BJ (cell line): ENCODE measurements around the gene TSPAN11. TPM values are rescaled to one million over a fixed set of nuclear protein-coding genes. Genes with fewer than 3 reads are reported as not detected.
"Not testable (repeated sequence)": the region's sequence is repeated elsewhere in the genome, so short reads cannot be mapped to it uniquely, and the experiment has no call there.

Source experiments
- CTCF ChIA-PET: fragments of 350-600 bp; formaldehyde crosslinking; extraction: SDS; loops from one replicate; lab custom pipeline; 2021; ENCODE audit warnings: antibody characterized with exemption, inconsistent platforms; lab: Yijun Ruan, JAX
- POLR2A ChIA-PET: fragments of 300-600 bp; sonication (Branson Sonifier 250); formaldehyde crosslinking; extraction: SDS; loops from one replicate; lab custom pipeline; 2021; ENCODE audit warnings: antibody characterized with exemption; lab: Charles Lee
- DNase-seq: peaks from one replicate; pipeline ENCODE4 v3.0.0-alpha.2; 2011; ENCODE audit warnings: low read depth
- H3K27me3 ChIP-seq: 2 replicates; pipeline ENCODE4 v1.6.0; 2011; ENCODE audit warnings: low read length; ENCODE audit not compliant: control insufficient read depth, insufficient read depth
- H3K36me3 ChIP-seq: 2 replicates; pipeline ENCODE4 v1.5.1; 2011; ENCODE audit warnings: low read length; ENCODE audit not compliant: control insufficient read depth, insufficient read depth
- H3K4me3 ChIP-seq: 2 replicates; pipeline ENCODE4 v1.5.1; 2011; ENCODE audit warnings: low read depth, mild to moderate bottlenecking, control low read depth, low read length
- CTCF ChIP-seq: IDR thresholded peaks from 2 replicates; pipeline ENCODE4 v1.5.1; 2011; ENCODE audit warnings: low read depth, mild to moderate bottlenecking, control low read depth, inconsistent platforms, low read length, moderate library complexity; ENCODE audit not compliant: insufficient read depth
- polyA plus RNA-seq: library from polyadenylated mRNA; depleted of rRNA; stranded (reverse); fragments of >200 nt; gene quantifications from 2 replicates; pipeline ENCODE4 v1.2.3, GENCODE V29; 2011

Gene TSPAN11
- polyA plus RNA-seq, 1 experiment, result 0.64 TPM

- CTCF ChIA-PET, result no interaction called here
- Histone ChIP-seq H3K27me3 (no peaks in the 10 kb centered on the region), H3K36me3 (no peaks in the 10 kb centered on the region), H3K4me3 (no peak overlapping the region)
- POLR2A ChIA-PET, result no interaction called here
- no peak for TF ChIP-seq CTCF
- DNase-seq, result no peak
These were observed 38.3 kb upstream of the TSPAN11 start for GRCh38 chr12:30888241-30888640.

- POLR2A ChIA-PET, H3K27me3 ChIP-seq, H3K36me3 ChIP-seq, H3K4me3 ChIP-seq, DNase-seq: not testable (repeated sequence)
- CTCF ChIA-PET, result interaction anchor here (0.9 to 1.1 kb wide), 2 partner anchors 29 to 95 kb away, joined by 3 read pairs; no protein-coding TSS in a partner anchor
These were observed 32.0 kb upstream of the TSPAN11 start for GRCh38 chr12:30894531-30894930.

- Histone ChIP-seq H3K36me3 (no peaks in the 10 kb centered on the region), H3K27me3 (no peaks in the 10 kb centered on the region; the same call in 1 of the 2 replicates), H3K4me3 (no peak overlapping the region)
- ChIA-PET POLR2A (no interaction called here), CTCF (interaction anchor here (0.9 kb wide), 1 partner anchor 90 kb away, joined by 3 read pairs; no protein-coding TSS in a partner anchor)
- no peak for DNase-seq
- TF ChIP-seq CTCF, result no peak
These were observed 30.1 kb upstream of the TSPAN11 start for GRCh38 chr12:30896461-30896860.

GRCh38 chr12:30898846-30899245 is 27.7 kb upstream of the TSPAN11 start:
- Histone ChIP-seq H3K27me3 (no peaks in the 10 kb centered on the region; the same call in 1 of the 2 replicates), H3K4me3 (no peak overlapping the region), H3K36me3 (no peaks in the 10 kb centered on the region)
- no peak for DNase-seq
- POLR2A ChIA-PET, result no interaction called here
- no peak for TF ChIP-seq CTCF
- CTCF ChIA-PET, result interaction anchor here (0.7 kb wide), 1 partner anchor 80 kb away, joined by 4 read pairs; no protein-coding TSS in a partner anchor

GRCh38 chr12:30900351-30900750 is 26.2 kb upstream of the TSPAN11 start:
- no peak for DNase-seq
- no peaks in the 10 kb centered on the region for H3K36me3 ChIP-seq
- no peaks in the 10 kb centered on the region; the same call in 1 of the 2 replicates for H3K27me3 ChIP-seq
- ChIA-PET POLR2A (no interaction called here), CTCF (no interaction called here)
- H3K4me3 ChIP-seq, result no peak overlapping the region
- no peak for TF ChIP-seq CTCF

- H3K27me3 ChIP-seq, result no peaks in the 10 kb centered on the region; the same call in 1 of the 2 replicates
- no peak overlapping the region for H3K4me3 ChIP-seq
- H3K36me3 ChIP-seq, result no peaks in the 10 kb centered on the region
- POLR2A ChIA-PET, result no interaction called here
- no peak for DNase-seq
- no peak for TF ChIP-seq CTCF
- CTCF ChIA-PET, result interaction anchor here (0.7 to 1.0 kb wide), 2 partner anchors 36 to 51 kb away, joined by 3 read pairs; no protein-coding TSS in a partner anchor
These were observed 24.5 kb upstream of the TSPAN11 start for GRCh38 chr12:30902001-30902400.
